Activated T-cell treated with anti-CD3 and anti-CD28 coated beads, Interleukin-2, amount 50 U/mL, for 4 hours (primary cell): Measurements from ENCODE around the gene LHFPL6. TPM values are rescaled to one million over a fixed set of nuclear protein-coding genes. Genes with fewer than 3 reads are reported as not detected.

Experiments used
- ATAC-seq, 2 donors: fragments of 200-7000 bp; cut with Tn5 transposase; one replicate each; pipeline ENCODE4 v1.10.0; 2021
- DNase-seq: peaks from one replicate; pipeline ENCODE4 v3.0.0-alpha.2; 2020
- H3K27me3 Mint-ChIP-seq: one replicate; pipeline ENCODE4 v1.8.0; 2021; ENCODE audit warnings: low read depth, mixed read lengths
- H3K36me3 Mint-ChIP-seq: one replicate; pipeline ENCODE4 v1.8.0; 2022; ENCODE audit warnings: mixed read lengths; ENCODE audit not compliant: insufficient read depth
- H3K4me1 Mint-ChIP-seq: one replicate; pipeline ENCODE4 v1.8.0; 2021; ENCODE audit warnings: low read depth, mixed read lengths
- H3K4me3 Mint-ChIP-seq: one replicate; pipeline ENCODE4 v1.8.0; 2021; ENCODE audit warnings: mild to moderate bottlenecking, moderate library complexity, mixed read lengths
- H3K9me3 Mint-ChIP-seq: one replicate; pipeline ENCODE4 v1.8.0; 2021; ENCODE audit warnings: mixed read lengths
- total RNA-seq, 3 donors: library from RNA; stranded (reverse); gene quantifications; one replicate each; pipeline ENCODE4 v1.2.1, GENCODE V29; 2021

LHFPL6 gene
- total RNA-seq, 3 donors from 2014 or later = 1.0 to 4.3 (median 4.3) TPM

- Mint-ChIP-seq H3K4me3 (no peak overlapping the region), H3K4me1 (no peaks in the 10 kb centered on the region), H3K36me3 (no peaks in the 10 kb centered on the region), H3K9me3 (no peaks in the 10 kb centered on the region), H3K27me3 (peaks cover 3% of the 10 kb centered on the region)
- ATAC-seq (no peak), DNase-seq (no peak)
These were observed 22.0 kb downstream of the LHFPL6 start for GRCh38 chr13:39580881-39581575.

GRCh38 chr13:39578821-39579291 lies 24.1 kb downstream of the LHFPL6 start:
- ATAC-seq = no peak

GRCh38 chr13:39577838-39578491 lies 25.0 kb downstream of the LHFPL6 start:
- peaks cover 3% of the 10 kb centered on the region for H3K27me3 Mint-ChIP-seq
- H3K4me1 Mint-ChIP-seq = no peaks in the 10 kb centered on the region
- no peaks in the 10 kb centered on the region for H3K36me3 Mint-ChIP-seq
- ATAC-seq = no peak
- no peaks in the 10 kb centered on the region for H3K9me3 Mint-ChIP-seq
- DNase-seq = no peak
- H3K4me3 Mint-ChIP-seq = no peak overlapping the region

More at GRCh38 chr13:39578821-39579291, 24.1 kb downstream of the LHFPL6 start:
- DNase-seq = no peak
- H3K9me3 Mint-ChIP-seq = no peaks in the 10 kb centered on the region
- H3K27me3 Mint-ChIP-seq = peaks cover 3% of the 10 kb centered on the region
- no peaks in the 10 kb centered on the region for H3K36me3 Mint-ChIP-seq
- no peaks in the 10 kb centered on the region for H3K4me1 Mint-ChIP-seq
- H3K4me3 Mint-ChIP-seq = no peak overlapping the region

- no peaks in the 10 kb centered on the region for H3K36me3 Mint-ChIP-seq
- H3K27me3 Mint-ChIP-seq = peaks cover 3% of the 10 kb centered on the region
- DNase-seq (no peak), ATAC-seq (no peak)
- no peaks in the 10 kb centered on the region for H3K9me3 Mint-ChIP-seq
- H3K4me1 Mint-ChIP-seq = no peaks in the 10 kb centered on the region
- H3K4me3 Mint-ChIP-seq = no peak overlapping the region
These were observed 25.8 kb downstream of the LHFPL6 start for GRCh38 chr13:39577203-39577602.

- Mint-ChIP-seq H3K9me3 (no peaks in the 10 kb centered on the region), H3K4me3 (no peak overlapping the region), H3K36me3 (no peaks in the 10 kb centered on the region), H3K27me3 (peaks cover 9% of the 10 kb centered on the region), H3K4me1 (no peaks in the 10 kb centered on the region)
- ATAC-seq = no peak
- DNase-seq = no peak
These were observed 27.3 kb downstream of the LHFPL6 start for GRCh38 chr13:39575641-39576238.

- H3K27me3 Mint-ChIP-seq = peaks cover 11% of the 10 kb centered on the region
- H3K4me3 Mint-ChIP-seq = no peak overlapping the region
- H3K9me3 Mint-ChIP-seq = no peaks in the 10 kb centered on the region
- ATAC-seq = no peak
- DNase-seq = no peak
- H3K36me3 Mint-ChIP-seq = no peaks in the 10 kb centered on the region
- H3K4me1 Mint-ChIP-seq = no peaks in the 10 kb centered on the region
These were observed 31.4 kb downstream of the LHFPL6 start for GRCh38 chr13:39571502-39572092.

GRCh38 chr13:39567569-39567968 lies 35.4 kb downstream of the LHFPL6 start:
- ATAC-seq = no peak
- Mint-ChIP-seq H3K4me3 (no peak overlapping the region), H3K4me1 (no peaks in the 10 kb centered on the region), H3K27me3 (peaks cover 16% of the 10 kb centered on the region), H3K36me3 (no peaks in the 10 kb centered on the region), H3K9me3 (no peaks in the 10 kb centered on the region)
- DNase-seq = no peak

GRCh38 chr13:39566216-39566869 lies 36.6 kb downstream of the LHFPL6 start:
- H3K9me3 Mint-ChIP-seq = no peaks in the 10 kb centered on the region
- peaks cover 14% of the 10 kb centered on the region for H3K27me3 Mint-ChIP-seq
- H3K4me1 Mint-ChIP-seq = no peaks in the 10 kb centered on the region
- H3K4me3 Mint-ChIP-seq = no peak overlapping the region
- DNase-seq (no peak), ATAC-seq (no peak)
- H3K36me3 Mint-ChIP-seq = no peaks in the 10 kb centered on the region

- peaks cover 12% of the 10 kb centered on the region for H3K27me3 Mint-ChIP-seq
- no peaks in the 10 kb centered on the region for H3K36me3 Mint-ChIP-seq
- no peak for DNase-seq
- no peak for ATAC-seq
- H3K4me3 Mint-ChIP-seq = no peak overlapping the region
- H3K9me3 Mint-ChIP-seq = no peaks in the 10 kb centered on the region
- no peaks in the 10 kb centered on the region for H3K4me1 Mint-ChIP-seq
These were observed 37.7 kb downstream of the LHFPL6 start for GRCh38 chr13:39565036-39565949.

GRCh38 chr13:39563470-39563735 lies 39.6 kb downstream of the LHFPL6 start:
- H3K36me3 Mint-ChIP-seq = no peaks in the 10 kb centered on the region
- no peak overlapping the region for H3K4me3 Mint-ChIP-seq
- ATAC-seq = no peak
- peaks cover 10% of the 10 kb centered on the region for H3K27me3 Mint-ChIP-seq
- no peak for DNase-seq
- no peaks in the 10 kb centered on the region for H3K4me1 Mint-ChIP-seq
- H3K9me3 Mint-ChIP-seq = no peaks in the 10 kb centered on the region

- no peaks in the 10 kb centered on the region for H3K36me3 Mint-ChIP-seq
- H3K9me3 Mint-ChIP-seq = no peaks in the 10 kb centered on the region
- H3K4me3 Mint-ChIP-seq = no peak overlapping the region
- H3K4me1 Mint-ChIP-seq = no peaks in the 10 kb centered on the region
- H3K27me3 Mint-ChIP-seq = peaks cover 10% of the 10 kb centered on the region
- ATAC-seq (no peak), DNase-seq (no peak)
These were observed 41.0 kb downstream of the LHFPL6 start for GRCh38 chr13:39561971-39562370.

GRCh38 chr13:39559847-39560246 lies 43.1 kb downstream of the LHFPL6 start:
- H3K9me3 Mint-ChIP-seq = no peaks in the 10 kb centered on the region
- H3K27me3 Mint-ChIP-seq = peaks cover 10% of the 10 kb centered on the region
- no peak overlapping the region for H3K4me3 Mint-ChIP-seq
- no peaks in the 10 kb centered on the region for H3K36me3 Mint-ChIP-seq
- H3K4me1 Mint-ChIP-seq = no peaks in the 10 kb centered on the region
- DNase-seq (no peak), ATAC-seq (no peak)

- peaks cover 4% of the 10 kb centered on the region for H3K27me3 Mint-ChIP-seq
- no peaks in the 10 kb centered on the region for H3K36me3 Mint-ChIP-seq
- H3K4me1 Mint-ChIP-seq = no peaks in the 10 kb centered on the region
These were observed 45.6 kb downstream of the LHFPL6 start for GRCh38 chr13:39557285-39557955.

More at GRCh38 chr13:39557285-39557955, 45.6 kb downstream of the LHFPL6 start:
- H3K9me3 Mint-ChIP-seq = no peaks in the 10 kb centered on the region
- no peak for ATAC-seq
- no peak overlapping the region for H3K4me3 Mint-ChIP-seq
- DNase-seq = no peak
